Measurements from ENCODE around the gene STARD10. TPM values are rescaled to one million over a fixed set of nuclear protein-coding genes. Genes with fewer than 3 reads are reported as not detected.

Gene STARD10
- polyA plus RNA-seq, 2 of the 4 experiments (the other 2 are of a cell fraction), result 21.2 to 23.2 TPM

DNA sequence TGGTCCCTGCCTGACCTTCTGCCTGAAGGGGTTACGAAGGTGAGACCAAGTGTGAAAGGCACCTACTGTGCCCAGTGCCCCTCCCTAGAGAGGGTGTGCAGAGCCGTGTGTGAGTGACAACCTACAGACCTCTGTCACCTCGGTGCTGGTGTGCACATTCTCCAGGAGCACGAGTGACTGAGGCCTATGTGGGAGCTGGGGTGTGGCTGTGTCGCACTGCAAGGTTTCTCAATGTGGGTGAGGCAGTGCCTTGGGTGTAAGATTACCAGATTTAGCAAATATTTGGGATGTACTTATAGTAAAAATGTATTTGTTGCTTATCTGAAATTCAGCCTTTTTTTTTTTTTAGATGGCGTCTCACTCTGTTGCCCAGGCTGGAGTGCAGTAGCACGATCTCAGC is 5.6 kb downstream of the STARD10 start:
- ATAC-seq (no peak), DNase-seq (ENCODE audit: low read depth in 1 of 2, low spot score in 1 of 2) (no peak), FAIRE-seq (no peak)
- WGBS (ENCODE audit: missing lambda C conversion rate), result 75% methylated on average over 7 of the region's 7 CpGs
- ChIA-PET POLR2A (interaction anchor here (0.7 kb wide), 1 partner anchor 441 kb away, joined by 3 read pairs; no protein-coding TSS in a partner anchor), CTCF (interaction anchor here (0.6 to 8.4 kb wide), 5 partner anchors 17 to 1229 kb away, joined by 3 to 162 read pairs (median 6); no protein-coding TSS in a partner anchor)
- no peak for TF ChIP-seq E2F6 (IDR thresholded peaks at IDR 0.05; ENCODE audit: borderline replicate concordance, low read depth)
- TF ChIP-seq, protein P1, sequence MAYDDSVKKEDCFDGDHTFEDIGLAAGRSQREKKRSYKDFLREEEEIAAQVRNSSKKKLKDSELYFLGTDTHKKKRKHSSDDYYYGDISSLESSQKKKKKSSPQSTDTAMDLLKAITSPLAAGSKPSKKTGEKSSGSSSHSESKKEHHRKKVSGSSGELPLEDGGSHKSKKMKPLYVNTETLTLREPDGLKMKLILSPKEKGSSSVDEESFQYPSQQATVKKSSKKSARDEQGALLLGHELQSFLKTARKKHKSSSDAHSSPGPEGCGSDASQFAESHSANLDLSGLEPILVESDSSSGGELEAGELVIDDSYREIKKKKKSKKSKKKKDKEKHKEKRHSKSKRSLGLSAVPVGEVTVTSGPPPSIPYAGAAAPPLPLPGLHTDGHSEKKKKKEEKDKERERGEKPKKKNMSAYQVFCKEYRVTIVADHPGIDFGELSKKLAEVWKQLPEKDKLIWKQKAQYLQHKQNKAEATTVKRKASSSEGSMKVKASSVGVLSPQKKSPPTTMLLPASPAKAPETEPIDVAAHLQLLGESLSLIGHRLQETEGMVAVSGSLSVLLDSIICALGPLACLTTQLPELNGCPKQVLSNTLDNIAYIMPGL (CRISPR knock-in tag; IDR thresholded peaks at IDR 0.05; ENCODE audit: borderline replicate concordance), result no peak
- no peak for TF ChIP-seq KDM1A (IDR thresholded peaks at IDR 0.05; ENCODE audit: low read depth)
- TF ChIP-seq HDAC2 (IDR thresholded peaks at IDR 0.05), result no peak
- no peak for TF ChIP-seq HOXB5 (CRISPR knock-in tag; IDR thresholded peaks at IDR 0.05)
- TF ChIP-seq TP53 (CRISPR knock-in tag; IDR thresholded peaks at IDR 0.05), result no peak
- no peak for TF ChIP-seq ZNF302 (CRISPR knock-in tag; IDR thresholded peaks at IDR 0.05)
- TF ChIP-seq FOSB (CRISPR knock-in tag; IDR thresholded peaks at IDR 0.05), result no peak
- no peak for TF ChIP-seq FOSL2 (IDR thresholded peaks at IDR 0.05)
- no peak for TF ChIP-seq FOSL2 (CRISPR knock-in tag; IDR thresholded peaks at IDR 0.05)
- TF ChIP-seq, protein P2, sequence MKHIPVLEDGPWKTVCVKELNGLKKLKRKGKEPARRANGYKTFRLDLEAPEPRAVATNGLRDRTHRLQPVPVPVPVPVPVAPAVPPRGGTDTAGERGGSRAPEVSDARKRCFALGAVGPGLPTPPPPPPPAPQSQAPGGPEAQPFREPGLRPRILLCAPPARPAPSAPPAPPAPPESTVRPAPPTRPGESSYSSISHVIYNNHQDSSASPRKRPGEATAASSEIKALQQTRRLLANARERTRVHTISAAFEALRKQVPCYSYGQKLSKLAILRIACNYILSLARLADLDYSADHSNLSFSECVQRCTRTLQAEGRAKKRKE (CRISPR knock-in tag; IDR thresholded peaks at IDR 0.05; ENCODE audit: low read depth), result no peak
- TF ChIP-seq MYC (IDR thresholded peaks at IDR 0.05; ENCODE audit: borderline replicate concordance, low read length), result no peak
- TF ChIP-seq JUNB (IDR thresholded peaks at IDR 0.05), result no peak
- no peak for TF ChIP-seq MAZ (IDR thresholded peaks at IDR 0.05; ENCODE audit: borderline replicate concordance, low read depth, low read length)
- TF ChIP-seq MAFK (IDR thresholded peaks at IDR 0.05; ENCODE audit: partially characterized antibody), result no peak
- no peak for TF ChIP-seq ESRRA (IDR thresholded peaks at IDR 0.05; ENCODE audit: borderline replicate concordance, low read length)
- no peak for TF ChIP-seq NFE2L2 (conservative IDR thresholded peaks at IDR 0.05; ENCODE audit: low read length)
- TF ChIP-seq CBX8 (IDR thresholded peaks at IDR 0.05), result no peak
- TF ChIP-seq TFCP2L1 (CRISPR knock-in tag; IDR thresholded peaks at IDR 0.05), result no peak
- TF ChIP-seq EHF (CRISPR knock-in tag; IDR thresholded peaks at IDR 0.05), result no peak
- no peaks in the 10 kb centered on the region for H3K9me3 ChIP-seq
- H3K4me1 ChIP-seq, result peaks cover 5% of the 10 kb centered on the region
- no peak overlapping the region for H3K27ac ChIP-seq
- H3K4me2 ChIP-seq, result no peak overlapping the region
- no peak overlapping the region for H3K4me3 ChIP-seq

GRCh38 chr11:72787216-72788104 is 6.4 kb downstream of the STARD10 start:
- FAIRE-seq (no peak), ATAC-seq (peak; percentile 51 to 77; a peak in 5 of 6 replicates), DNase-seq (ENCODE audit: low read depth in 1 of 2, low spot score in 1 of 2) (peak in 1 of 2 experiments; percentile 51)
- ChIA-PET POLR2A (no interaction called here), CTCF (interaction anchor here (0.6 to 8.4 kb wide), 8 partner anchors 15 to 390 kb away, joined by 3 to 162 read pairs (median 4); no protein-coding TSS in a partner anchor)
- peaks cover 1% of the 10 kb centered on the region; the same call in 2 of the 3 replicates for H3K4me1 ChIP-seq
- H3K4me3 ChIP-seq, result no peak overlapping the region
- 78% methylated on average over 14 of the region's 16 CpGs for WGBS (ENCODE audit: missing lambda C conversion rate)
- H3K9me3 ChIP-seq, result no peaks in the 10 kb centered on the region
- H3K4me2 ChIP-seq, result no peak overlapping the region
- no peak overlapping the region for H3K27ac ChIP-seq
- TF ChIP-seq MAFK (IDR thresholded peaks at IDR 0.05; ENCODE audit: partially characterized antibody) (no peak), RNF2 (IDR thresholded peaks at IDR 0.05; ENCODE audit: borderline replicate concordance, low read depth) (no peak), MYC (IDR thresholded peaks at IDR 0.05; ENCODE audit: borderline replicate concordance, low read length) (no peak), BHLHE40 (IDR thresholded peaks at IDR 0.05; ENCODE audit: low read depth, low read length) (no peak), TP53 (CRISPR knock-in tag; IDR thresholded peaks at IDR 0.05) (no peak), PHF8 (IDR thresholded peaks at IDR 0.05; ENCODE audit: borderline replicate concordance, low read depth) (no peak), ZNF302 (CRISPR knock-in tag; IDR thresholded peaks at IDR 0.05) (no peak), ESRRA (IDR thresholded peaks at IDR 0.05; ENCODE audit: borderline replicate concordance, low read length) (no peak), PBX3 (IDR thresholded peaks at IDR 0.05) (no peak), CHD2 (IDR thresholded peaks at IDR 0.05; ENCODE audit: low read length, partially characterized antibody) (no peak), MAX (IDR thresholded peaks at IDR 0.05) (no peak), POLR2AphosphoS2 (conservative IDR thresholded peaks at IDR 0.05; ENCODE audit: low read length) (no peak), RFX5 (IDR thresholded peaks at IDR 0.05) (no peak), HOXB13 (CRISPR knock-in tag; IDR thresholded peaks at IDR 0.05; ENCODE audit: low read depth) (no peak), SMC3 (IDR thresholded peaks at IDR 0.05) (no peak), KDM5A (IDR thresholded peaks at IDR 0.05) (no peak), JUNB (IDR thresholded peaks at IDR 0.05) (no peak)
- TF ChIP-seq, protein P1 (CRISPR knock-in tag; IDR thresholded peaks at IDR 0.05; ENCODE audit: borderline replicate concordance), result no peak
